ENCODE data around the gene PITPNM1. TPM values are rescaled to one million over a fixed set of nuclear protein-coding genes. Genes with fewer than 3 reads are reported as not detected.

The PITPNM1 gene
- total and polyA plus RNA-seq, 2 of the 13 experiments (the other 11 are each of a cell fraction or from before 2014, with no cell fraction given), result 8.2 to 8.5 TPM

DNA sequence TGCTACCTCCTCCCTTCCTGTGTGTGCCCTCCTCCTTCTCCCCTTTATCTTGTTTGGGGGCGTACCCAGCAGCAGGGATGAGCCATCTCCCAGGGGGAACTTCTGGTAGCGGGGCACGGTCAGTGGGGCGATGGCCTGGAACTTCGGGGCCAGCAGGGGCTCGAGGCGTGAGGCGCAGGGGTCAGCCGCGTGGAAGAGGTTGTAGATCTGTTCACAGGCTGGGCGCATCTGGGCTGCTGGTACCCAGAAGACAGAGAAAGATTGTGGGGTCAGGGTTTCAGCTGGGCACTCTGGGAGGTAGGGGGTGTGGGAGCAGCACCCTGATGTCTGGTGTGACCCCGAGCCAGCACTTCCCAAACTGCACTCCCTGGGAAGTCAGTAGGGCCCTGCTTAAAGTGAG lies 9.1 kb downstream of the PITPNM1 start:
- peaks cover 1 to 3% of the 10 kb centered on the region in 2 experiments; a peak in 2 of 5 replicates for H3K36me3 ChIP-seq (replicated peaks in 1 of 2; ENCODE audit: control insufficient read depth in 1 of 2, insufficient read depth in 2 of 2, low read length in 2 of 2)
- FAIRE-seq (no peak), ATAC-seq (no peak), DNase-seq (ENCODE audit: low spot score) (no peak)
- intact Hi-C loops (cut with micrococcal nuclease; ENCODE audit: unreplicated experiment) (no loop called here), in situ Hi-C loops (cut with HindIII; ENCODE audit: extremely low pct_ligation_motif_present, low pct_unique_long_range_greater_than_20kb) (no loop called here)
- H3K4me3 ChIP-seq (replicated peaks in 1 of 3; ENCODE audit: insufficient read depth in 1 of 3, low read depth in 2 of 3, low read length in 3 of 3), result no peak overlapping the region
- H3K27me3 ChIP-seq (ENCODE audit: control insufficient read depth in 1 of 2, insufficient read depth in 2 of 2, low read length in 2 of 2), result no peaks in the 10 kb centered on the region
- H3K27ac ChIP-seq (ENCODE audit: extremely low read length, insufficient read depth, low read length), result no peak overlapping the region
- POLR2A ChIA-PET, result no interaction called here
- no peak overlapping the region for H3K4me2 ChIP-seq (ENCODE audit: low read depth, low read length)
- no peaks in the 10 kb centered on the region for H3K4me1 ChIP-seq (ENCODE audit: insufficient read depth, low read length)
- H3K9ac ChIP-seq (ENCODE audit: insufficient read depth, low read depth, low read length), result no peak overlapping the region
- CTCF ChIA-PET (ENCODE audit: low intra/inter-chr PET ratio, low total read pairs), result no interaction called here
- H4K20me1 ChIP-seq (ENCODE audit: insufficient read depth, low read length), result no peaks in the 10 kb centered on the region
- no peaks in the 10 kb centered on the region for H3K9me3 ChIP-seq (ENCODE audit: low read length)
- BruUV-seq (replicated peaks), result no TSS peak
- no peaks in the 10 kb centered on the region for H3K79me2 ChIP-seq (ENCODE audit: insufficient read depth, low read length)
- H2AFZ ChIP-seq (ENCODE audit: low read length), result no peak overlapping the region
- 98% methylated on average over 10 of the region's 12 CpGs for WGBS (ENCODE audit: low lambda C conversion rate)
- TF ChIP-seq CBFB (CRISPR knock-in tag; IDR thresholded peaks at IDR 0.05) (no peak), ZNF615 (CRISPR knock-in tag; IDR thresholded peaks at IDR 0.05; ENCODE audit: borderline replicate concordance) (no peak), DPF2 (CRISPR knock-in tag; IDR thresholded peaks at IDR 0.05; ENCODE audit: borderline replicate concordance, low read depth) (no peak), HIVEP1 (CRISPR knock-in tag; IDR thresholded peaks at IDR 0.05) (no peak), PRPF4 (IDR thresholded peaks at IDR 0.05; ENCODE audit: low read depth, low read length, poor library complexity, severe bottlenecking) (no peak), SMAD1 (CRISPR knock-in tag; IDR thresholded peaks at IDR 0.05; ENCODE audit: borderline replicate concordance, low read depth) (no peak), TCF7 (IDR thresholded peaks at IDR 0.05; ENCODE audit: low read depth) (no peak), ZNF235 (CRISPR knock-in tag; IDR thresholded peaks at IDR 0.05; ENCODE audit: borderline replicate concordance) (no peak)
- TF ChIP-seq, protein P1, sequence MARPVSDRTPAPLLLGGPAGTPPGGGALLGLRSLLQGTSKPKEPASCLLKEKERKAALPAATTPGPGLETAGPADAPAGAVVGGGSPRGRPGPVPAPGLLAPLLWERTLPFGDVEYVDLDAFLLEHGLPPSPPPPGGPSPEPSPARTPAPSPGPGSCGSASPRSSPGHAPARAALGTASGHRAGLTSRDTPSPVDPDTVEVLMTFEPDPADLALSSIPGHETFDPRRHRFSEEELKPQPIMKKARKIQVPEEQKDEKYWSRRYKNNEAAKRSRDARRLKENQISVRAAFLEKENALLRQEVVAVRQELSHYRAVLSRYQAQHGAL (CRISPR knock-in tag; IDR thresholded peaks at IDR 0.05; ENCODE audit: not compliant biosample characterization), result no peak
- TF ChIP-seq, protein P2, sequence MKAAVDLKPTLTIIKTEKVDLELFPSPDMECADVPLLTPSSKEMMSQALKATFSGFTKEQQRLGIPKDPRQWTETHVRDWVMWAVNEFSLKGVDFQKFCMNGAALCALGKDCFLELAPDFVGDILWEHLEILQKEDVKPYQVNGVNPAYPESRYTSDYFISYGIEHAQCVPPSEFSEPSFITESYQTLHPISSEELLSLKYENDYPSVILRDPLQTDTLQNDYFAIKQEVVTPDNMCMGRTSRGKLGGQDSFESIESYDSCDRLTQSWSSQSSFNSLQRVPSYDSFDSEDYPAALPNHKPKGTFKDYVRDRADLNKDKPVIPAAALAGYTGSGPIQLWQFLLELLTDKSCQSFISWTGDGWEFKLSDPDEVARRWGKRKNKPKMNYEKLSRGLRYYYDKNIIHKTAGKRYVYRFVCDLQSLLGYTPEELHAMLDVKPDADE (CRISPR knock-in tag; IDR thresholded peaks at IDR 0.05), result no peak
- TF ChIP-seq, protein P3, sequence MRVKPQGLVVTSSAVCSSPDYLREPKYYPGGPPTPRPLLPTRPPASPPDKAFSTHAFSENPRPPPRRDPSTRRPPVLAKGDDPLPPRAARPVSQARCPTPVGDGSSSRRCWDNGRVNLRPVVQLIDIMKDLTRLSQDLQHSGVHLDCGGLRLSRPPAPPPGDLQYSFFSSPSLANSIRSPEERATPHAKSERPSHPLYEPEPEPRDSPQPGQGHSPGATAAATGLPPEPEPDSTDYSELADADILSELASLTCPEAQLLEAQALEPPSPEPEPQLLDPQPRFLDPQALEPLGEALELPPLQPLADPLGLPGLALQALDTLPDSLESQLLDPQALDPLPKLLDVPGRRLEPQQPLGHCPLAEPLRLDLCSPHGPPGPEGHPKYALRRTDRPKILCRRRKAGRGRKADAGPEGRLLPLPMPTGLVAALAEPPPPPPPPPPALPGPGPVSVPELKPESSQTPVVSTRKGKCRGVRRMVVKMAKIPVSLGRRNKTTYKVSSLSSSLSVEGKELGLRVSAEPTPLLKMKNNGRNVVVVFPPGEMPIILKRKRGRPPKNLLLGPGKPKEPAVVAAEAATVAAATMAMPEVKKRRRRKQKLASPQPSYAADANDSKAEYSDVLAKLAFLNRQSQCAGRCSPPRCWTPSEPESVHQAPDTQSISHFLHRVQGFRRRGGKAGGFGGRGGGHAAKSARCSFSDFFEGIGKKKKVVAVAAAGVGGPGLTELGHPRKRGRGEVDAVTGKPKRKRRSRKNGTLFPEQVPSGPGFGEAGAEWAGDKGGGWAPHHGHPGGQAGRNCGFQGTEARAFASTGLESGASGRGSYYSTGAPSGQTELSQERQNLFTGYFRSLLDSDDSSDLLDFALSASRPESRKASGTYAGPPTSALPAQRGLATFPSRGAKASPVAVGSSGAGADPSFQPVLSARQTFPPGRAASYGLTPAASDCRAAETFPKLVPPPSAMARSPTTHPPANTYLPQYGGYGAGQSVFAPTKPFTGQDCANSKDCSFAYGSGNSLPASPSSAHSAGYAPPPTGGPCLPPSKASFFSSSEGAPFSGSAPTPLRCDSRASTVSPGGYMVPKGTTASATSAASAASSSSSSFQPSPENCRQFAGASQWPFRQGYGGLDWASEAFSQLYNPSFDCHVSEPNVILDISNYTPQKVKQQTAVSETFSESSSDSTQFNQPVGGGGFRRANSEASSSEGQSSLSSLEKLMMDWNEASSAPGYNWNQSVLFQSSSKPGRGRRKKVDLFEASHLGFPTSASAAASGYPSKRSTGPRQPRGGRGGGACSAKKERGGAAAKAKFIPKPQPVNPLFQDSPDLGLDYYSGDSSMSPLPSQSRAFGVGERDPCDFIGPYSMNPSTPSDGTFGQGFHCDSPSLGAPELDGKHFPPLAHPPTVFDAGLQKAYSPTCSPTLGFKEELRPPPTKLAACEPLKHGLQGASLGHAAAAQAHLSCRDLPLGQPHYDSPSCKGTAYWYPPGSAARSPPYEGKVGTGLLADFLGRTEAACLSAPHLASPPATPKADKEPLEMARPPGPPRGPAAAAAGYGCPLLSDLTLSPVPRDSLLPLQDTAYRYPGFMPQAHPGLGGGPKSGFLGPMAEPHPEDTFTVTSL (CRISPR knock-in tag; IDR thresholded peaks at IDR 0.05; ENCODE audit: borderline replicate concordance), result no peak
- TF ChIP-seq, protein P4, sequence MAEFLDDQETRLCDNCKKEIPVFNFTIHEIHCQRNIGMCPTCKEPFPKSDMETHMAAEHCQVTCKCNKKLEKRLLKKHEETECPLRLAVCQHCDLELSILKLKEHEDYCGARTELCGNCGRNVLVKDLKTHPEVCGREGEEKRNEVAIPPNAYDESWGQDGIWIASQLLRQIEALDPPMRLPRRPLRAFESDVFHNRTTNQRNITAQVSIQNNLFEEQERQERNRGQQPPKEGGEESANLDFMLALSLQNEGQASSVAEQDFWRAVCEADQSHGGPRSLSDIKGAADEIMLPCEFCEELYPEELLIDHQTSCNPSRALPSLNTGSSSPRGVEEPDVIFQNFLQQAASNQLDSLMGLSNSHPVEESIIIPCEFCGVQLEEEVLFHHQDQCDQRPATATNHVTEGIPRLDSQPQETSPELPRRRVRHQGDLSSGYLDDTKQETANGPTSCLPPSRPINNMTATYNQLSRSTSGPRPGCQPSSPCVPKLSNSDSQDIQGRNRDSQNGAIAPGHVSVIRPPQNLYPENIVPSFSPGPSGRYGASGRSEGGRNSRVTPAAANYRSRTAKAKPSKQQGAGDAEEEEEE (CRISPR knock-in tag; IDR thresholded peaks at IDR 0.05; ENCODE audit: borderline replicate concordance), result no peak
- TF ChIP-seq, protein P5, sequence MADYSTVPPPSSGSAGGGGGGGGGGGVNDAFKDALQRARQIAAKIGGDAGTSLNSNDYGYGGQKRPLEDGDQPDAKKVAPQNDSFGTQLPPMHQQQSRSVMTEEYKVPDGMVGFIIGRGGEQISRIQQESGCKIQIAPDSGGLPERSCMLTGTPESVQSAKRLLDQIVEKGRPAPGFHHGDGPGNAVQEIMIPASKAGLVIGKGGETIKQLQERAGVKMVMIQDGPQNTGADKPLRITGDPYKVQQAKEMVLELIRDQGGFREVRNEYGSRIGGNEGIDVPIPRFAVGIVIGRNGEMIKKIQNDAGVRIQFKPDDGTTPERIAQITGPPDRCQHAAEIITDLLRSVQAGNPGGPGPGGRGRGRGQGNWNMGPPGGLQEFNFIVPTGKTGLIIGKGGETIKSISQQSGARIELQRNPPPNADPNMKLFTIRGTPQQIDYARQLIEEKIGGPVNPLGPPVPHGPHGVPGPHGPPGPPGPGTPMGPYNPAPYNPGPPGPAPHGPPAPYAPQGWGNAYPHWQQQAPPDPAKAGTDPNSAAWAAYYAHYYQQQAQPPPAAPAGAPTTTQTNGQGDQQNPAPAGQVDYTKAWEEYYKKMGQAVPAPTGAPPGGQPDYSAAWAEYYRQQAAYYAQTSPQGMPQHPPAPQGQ (CRISPR knock-in tag; IDR thresholded peaks at IDR 0.05; ENCODE audit: borderline replicate concordance), result no peak

Data from HepG2 (cell line).